Measurements from ENCODE around the gene MYOZ3.
A peak's percentile ranks its signal among the peaks of the same experiment; 100 is the strongest.

Gene MYOZ3, protein sequence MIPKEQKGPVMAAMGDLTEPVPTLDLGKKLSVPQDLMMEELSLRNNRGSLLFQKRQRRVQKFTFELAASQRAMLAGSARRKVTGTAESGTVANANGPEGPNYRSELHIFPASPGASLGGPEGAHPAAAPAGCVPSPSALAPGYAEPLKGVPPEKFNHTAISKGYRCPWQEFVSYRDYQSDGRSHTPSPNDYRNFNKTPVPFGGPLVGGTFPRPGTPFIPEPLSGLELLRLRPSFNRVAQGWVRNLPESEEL

DNA sequence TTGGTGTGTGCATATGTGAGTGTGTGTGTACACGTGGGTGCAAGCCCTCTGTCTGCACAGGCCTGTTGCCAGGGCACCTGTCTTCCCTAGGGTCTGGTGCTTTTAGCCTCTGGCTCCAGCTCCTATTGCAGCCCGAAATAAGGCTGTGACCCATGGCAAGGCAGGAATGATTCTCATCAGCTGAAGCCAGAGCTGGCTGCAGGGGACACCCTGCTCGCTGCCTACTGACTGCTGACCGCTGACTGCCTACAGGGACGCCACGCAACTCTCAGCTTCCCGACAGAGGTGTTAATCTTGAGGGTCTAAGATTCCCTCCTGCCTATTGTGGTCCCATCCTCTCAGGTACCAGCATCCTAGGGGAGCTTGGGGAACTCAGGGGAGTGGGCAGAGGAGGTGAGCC lies at the start of gene MYOZ3:
Gene MYOZ3, plus strand, starts transcription at position 166 of the 400 bp plus-strand sequence. CDS start 1,691 bp downstream, outside the sequence.
- DNase-seq = no peak

DNA sequence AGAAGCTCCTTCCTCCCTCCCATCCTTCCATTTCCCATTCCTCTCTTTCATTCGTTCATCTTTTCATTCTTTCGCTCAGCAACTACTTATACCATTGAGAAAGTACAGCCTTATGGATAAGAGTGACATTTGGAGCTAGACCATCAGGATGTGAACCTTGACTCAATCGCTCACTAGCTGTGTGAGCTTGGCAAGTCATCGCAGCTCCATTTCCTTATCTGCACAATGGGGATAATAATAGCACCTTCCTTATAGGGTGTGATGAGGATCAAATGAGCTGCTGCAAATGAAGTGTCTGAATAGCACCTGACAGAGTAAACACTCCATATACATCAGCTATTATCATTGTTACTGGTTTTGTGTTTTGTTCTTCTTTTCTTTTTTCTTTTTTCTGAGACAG lies 48.6 kb upstream of the MYOZ3 start:
- DNase-seq = peak; percentile 77

DNA sequence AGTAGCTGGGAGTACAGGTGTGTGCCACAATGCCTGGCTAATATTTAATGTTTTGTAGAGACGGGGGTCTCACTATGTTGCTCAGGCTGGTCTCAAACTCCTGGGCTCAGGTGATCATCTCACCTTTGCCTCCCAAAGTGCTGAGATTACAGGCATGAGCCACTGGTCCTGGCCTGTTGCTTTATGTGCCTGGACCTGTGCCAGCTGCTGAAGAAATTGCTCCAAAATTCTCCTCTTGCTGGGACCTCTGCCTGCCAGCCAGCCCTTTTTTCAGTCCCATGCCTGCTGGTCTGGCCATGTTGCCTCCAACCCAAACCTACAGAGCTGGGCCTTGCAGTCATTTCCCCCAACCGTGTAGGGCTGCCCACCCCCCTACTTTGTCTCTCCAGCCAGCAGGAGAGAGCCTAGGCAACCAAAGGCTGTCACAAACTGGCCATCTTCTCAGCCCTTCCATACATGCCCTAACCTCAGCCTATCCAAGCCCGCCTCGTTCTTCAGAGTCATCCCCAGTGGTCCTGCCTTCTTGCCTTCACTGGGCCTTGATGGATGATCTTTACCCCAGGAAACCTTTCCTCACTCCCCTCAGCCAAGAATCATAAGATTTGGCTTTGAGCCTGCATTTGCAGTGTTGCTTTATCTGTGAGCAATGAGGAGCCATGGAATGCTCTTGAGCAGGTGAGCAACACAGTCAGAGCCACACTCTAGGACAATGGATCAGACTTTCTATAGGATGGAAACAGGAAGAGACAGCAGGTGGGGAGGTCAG lies 48.0 kb upstream of the MYOZ3 start:
- no peak for DNase-seq

DNA sequence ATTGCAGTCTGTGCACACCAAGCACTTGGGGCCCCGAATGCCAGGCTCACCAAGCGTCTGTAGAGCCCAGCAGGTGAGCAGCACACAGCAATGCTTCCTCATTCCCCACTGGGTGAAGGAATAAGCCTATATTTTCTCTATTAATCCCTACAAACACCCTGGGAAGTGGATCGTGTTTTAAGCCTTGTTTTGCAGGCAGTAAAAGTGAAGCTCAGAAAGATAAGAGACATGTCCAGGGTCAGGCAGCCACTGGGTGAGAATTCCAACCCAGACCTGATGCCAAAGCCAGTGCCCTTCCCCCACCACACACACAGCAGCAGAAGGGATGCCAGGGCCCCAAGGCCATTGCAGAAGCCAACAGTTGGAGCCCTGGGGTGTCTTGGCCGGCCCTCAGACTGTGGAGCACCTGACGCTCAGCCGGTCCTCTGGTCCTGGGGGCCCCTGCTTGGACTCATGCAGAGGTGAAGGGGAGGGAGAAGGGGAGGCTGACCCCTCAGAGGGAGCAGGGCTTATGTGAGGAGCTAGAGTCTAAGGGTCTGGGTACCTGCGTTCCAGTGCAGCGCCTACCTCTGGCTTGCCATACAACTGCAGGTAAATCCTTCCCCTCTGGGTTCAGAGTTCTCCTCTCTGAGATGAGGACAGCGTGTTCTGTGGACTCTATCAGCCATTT lies 46.9 kb upstream of the MYOZ3 start:
- no peak for DNase-seq

DNA sequence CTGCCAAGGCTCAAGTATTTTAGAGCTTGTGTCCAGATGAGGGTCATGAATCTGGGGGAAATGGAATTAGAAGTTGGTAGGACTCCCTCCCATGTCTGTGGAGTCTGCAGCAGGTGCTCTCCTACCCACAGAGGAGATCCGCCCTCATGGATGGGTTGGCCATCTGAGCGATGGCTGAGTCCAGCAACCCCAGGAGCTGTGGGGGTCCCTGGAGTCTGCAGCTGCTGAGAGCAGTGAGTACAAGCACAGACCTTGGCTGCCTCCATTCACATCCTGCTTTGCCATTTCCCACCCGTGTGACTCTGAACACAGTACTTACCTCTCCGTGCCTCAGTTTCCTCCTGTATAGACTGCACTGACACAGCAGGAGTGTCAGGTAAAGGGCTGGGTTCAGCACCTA lies 46.4 kb upstream of the MYOZ3 start:
- DNase-seq = no peak

DNA sequence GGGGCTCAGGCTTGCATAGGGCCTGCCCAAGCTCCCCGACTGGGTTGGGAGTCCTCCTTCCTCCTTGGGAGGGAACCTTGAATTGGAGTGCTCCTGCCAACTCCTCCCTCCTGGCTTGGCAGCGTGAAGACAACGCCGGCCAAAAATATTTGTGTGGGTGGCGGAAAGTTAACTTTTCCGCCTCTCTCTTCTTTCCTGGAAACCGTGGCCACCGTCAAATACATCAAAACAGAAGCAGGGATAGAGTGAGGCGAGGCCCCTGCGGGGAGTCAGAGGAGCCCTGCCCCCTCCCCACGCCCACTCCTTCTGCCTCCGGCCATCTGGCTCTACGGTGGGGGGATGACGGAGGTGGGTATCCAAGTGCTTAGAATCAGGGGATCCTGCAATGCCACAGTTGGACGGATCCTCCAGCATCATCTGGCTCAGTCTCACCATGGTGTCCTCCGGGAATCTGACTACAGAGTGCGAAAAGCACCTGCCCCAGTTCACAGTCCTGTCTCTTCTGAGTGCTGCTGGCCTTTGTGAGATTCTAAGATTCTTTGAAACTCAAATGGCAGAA lies 45.8 kb upstream of the MYOZ3 start:
- no peak for DNase-seq

DNA sequence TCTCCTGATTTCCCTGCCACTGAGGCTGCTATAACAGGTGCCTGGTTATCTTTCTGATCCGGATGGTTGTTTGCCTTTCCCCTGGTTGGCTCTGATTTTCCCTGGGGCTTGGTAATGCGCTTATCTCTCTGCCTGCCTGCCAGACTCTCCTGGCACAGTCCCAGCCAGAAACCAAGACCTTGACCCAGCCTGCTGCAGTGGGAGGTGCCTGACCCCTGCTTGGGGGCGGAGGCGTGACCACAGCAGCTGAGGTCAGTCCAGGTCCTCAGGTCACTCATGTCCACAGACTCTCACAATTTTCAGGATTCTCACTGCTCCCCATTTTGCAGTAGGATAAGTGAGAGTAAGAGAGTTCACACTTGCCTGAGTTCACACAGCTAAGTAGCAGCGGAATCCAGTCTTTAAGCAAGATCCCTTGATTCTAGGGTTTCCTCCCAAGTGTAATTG lies 45.0 kb upstream of the MYOZ3 start:
- no peak for DNase-seq

DNA sequence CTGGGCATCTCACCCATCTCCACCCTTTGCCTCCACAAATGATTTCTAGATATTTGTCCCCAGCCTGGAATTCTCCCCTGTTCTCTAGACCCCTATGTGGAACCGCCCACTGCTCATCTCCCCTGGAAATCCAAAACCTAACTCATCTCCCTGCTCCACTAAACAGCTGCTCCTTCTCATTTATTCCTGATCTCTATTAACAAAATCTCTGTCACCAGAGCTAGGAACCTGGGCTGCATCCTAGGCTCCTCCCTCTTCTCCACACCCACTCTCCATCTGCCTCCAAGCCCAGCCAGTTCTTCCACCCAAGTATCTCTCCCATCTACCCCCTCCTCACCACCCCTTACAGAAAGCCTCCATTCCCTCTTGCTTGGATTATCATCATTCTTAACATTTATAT lies 44.5 kb upstream of the MYOZ3 start:
- DNase-seq = no peak

DNA sequence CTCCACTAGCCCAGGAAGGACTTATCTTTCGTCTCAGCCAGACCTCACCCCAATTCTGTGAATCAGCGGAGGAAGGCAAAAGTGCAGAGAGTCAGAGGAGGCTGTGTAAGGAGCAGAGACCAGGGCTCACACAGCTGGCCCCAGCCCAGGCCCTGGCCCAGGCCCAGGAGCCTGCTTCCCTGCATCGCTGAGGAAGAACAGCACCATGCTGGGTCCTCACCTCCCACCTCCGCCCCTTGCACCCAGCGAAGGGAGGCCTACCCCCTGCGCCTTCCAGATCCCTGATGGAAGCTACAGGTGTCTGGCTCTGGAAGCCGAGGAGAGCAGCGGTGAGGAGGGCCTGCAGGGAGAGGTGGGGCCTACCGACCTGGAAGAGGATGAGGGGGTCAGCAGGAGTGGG lies 42.9 kb upstream of the MYOZ3 start:
- no peak for DNase-seq

DNA sequence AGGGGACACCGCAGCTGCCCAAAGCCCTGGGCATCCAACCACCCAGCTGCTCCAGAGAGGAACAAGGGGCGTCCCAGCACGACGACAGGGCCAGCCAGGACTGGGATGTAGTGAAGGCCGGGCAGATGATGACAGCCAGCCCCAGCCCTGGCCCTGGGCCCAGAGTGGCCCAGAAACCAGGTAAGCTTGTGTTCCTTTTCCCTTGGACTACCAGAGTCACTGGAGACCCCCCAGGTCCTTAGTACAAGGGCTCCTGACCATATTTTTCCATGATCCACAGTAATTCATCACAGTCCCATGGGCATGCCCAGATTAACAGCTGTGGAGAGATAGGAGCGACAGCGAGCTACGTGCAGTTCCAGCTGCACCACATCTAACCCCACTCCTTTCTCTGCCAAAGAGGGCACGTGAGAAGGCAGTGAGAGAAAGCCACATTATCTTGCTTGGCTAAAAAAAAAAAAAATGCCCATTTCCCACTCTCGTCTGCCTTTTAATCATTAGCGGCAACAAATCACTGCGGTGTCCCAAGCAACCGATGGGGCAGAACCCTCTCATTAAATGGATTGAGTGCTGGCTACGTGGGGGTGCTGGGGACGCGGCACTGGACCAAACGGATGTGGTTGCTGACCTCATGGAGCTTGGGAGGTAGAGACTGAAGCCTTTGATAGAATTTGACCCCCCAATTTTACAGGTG lies 42.3 kb upstream of the MYOZ3 start:
- DNase-seq = no peak

DNA sequence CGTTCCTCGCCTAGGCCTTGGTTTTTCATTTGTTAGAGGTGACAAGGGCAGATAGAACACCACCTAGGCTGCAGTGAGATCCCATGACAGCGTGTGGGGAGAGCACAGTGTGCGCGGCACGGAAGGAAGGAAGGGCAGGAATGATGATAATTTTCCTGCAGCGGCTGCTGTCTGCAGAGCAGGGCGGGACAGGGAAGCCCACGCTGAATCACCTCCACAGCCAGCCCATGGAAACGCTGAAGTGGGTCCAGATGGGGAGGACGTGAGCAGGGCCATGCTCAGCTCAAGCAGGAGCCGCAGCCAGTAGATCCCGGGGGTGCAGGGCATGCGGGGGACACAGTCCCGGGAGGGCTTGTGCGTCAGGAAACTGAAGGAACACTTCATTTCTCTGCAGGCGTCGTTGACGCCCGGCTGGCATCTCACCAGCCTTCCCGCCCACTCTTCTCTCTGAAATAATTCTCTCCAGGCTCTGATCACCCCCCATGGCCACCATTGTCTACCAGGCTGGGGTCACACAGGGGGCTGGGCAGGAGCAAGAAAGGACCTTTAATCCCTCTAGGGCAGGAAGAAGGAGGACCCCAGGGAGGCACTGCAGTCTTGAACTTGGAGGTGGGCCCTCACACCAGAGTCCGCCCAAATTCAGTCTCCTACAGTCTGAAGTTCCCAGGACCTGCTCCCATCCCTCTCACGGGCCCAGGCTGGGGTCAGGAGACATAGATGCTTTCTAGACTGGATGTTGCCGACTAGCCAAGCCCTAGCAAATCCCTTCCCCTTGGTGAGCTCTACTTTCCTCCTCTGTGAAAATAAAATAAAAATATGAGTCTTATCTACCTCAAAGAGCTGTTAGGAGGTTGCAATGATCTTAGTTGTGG lies 41.5 kb upstream of the MYOZ3 start:
- no peak for DNase-seq

DNA sequence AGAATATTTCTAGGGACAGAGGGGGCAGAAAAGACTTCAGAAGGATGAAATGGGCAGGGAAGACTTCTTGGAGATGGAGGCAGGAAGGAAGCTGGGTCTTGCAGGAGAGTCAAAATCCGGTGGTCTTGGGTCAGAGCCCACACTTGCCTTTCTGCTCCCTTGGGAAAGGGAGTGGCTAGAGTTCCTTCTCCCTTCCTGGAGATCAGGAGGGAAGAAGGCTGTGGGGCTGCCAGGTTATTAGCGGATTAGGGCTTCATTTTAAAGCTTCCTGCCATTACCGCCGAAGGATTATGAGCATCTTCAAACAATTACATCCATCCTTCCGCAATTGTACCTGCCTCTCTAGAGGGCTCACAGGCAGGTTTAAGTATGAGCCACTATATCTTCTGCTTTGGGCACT lies 39.8 kb upstream of the MYOZ3 start:
- no peak for DNase-seq

DNA sequence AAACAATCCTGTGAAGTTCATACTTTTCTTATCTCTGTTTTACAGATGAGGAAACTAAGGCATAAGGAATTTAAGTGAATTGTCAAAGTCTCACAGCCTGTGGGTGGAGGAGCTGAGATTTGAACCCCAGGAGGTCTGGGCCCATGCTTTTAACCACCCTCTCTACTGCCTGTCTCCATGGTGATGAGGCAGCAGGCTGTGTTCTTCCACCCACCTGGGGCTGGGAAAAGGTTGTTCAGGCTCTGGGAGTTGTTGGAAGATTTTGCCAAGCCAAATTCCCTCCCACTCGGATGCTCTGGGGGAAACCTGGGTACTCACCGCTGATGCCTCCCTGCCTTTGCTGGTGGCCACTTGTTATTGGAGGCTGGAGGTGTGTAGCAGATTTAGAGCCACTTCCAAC lies 38.9 kb upstream of the MYOZ3 start:
- DNase-seq = no peak

DNA sequence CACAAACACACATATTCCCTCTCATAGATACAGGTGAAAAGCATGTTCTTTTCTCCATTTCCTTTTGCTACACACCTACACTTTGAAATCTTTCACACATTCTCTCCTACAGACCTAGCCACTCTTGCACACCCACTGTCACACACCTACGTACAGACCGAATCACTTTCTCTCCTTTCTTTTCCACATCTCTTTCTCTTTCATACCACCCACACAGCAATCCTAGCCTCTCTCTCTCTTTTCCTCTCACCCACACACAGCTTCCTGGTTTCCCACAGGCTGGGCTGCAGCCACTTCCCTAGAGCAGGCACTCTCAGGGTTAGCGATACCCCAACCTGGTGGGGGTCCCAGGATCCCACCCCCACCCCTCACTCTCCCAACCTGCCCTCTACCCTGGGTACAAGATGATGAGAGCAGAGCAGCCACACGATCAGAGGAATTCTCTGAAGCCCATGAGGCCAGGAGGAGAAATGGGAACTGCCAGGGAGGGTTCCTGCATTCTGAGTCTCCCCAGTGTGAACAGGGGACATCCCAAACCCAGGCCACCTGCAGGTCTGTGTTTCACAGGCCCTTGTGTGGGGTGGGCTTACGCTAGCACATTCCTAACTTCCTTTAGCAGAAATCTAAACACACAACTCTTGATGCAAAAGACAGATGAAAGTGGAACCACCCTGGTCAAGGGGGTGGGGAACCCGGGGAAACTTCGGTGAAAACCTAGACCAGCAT lies 37.7 kb upstream of the MYOZ3 start:
- no peak for DNase-seq

DNA sequence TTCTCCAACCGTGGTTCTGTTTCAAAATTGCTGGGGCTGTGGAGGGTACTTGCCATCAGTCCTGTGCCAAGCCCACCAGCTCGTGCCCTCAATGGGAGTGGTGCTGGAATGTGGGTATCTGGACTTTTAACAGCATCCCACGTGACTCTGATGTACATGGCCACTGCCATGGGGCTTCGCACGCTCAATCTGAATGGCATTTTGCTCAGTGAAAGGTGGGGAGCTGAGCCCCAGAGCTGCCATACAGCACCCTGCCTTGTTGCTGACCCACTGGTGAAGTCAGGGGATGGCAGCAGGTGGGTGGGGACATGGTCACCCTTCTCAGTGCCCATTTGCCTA lies 37.2 kb upstream of the MYOZ3 start:
- DNase-seq = no peak

DNA sequence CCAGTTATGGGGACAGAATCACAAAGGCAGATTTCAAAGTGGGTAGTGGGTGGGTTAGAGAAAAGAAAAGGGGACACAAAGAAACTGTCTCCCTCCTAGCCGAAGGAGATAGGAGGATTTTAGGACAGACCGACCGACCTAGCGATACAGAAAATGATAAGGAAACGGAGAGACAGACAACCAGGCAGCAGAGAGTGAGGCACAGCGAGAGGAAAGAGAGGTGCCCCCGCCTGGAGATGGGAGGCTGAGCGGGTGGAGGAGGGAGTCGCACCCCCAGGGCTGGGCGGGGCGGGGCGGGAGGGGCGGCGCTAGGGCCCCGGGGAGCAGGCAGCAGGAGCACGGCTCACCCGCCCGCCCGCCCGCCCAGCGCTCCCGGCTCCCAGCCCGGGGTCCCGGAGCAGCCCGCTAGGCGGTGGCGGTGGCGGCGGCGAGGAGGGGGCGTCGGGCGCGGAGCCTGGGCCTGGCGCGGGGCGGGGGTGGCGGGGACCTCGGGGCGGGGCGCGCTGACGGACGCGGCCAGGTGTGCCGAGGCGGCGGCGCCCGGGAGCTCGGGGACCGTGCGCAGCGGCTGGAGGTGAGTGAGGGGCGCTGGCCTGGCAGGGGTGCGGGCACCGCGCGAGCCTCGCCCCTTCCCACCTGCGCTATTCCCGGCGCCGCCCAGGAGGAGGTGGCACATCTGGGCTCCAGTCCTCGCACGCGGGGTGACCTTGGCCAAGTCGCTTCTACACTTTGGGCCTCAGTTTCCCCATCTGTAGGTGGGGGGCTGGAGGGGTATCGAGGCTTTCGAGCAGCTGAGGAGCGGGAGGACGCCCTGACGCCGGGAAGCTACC lies 36.5 kb upstream of the MYOZ3 start:
- no peak for DNase-seq

DNA sequence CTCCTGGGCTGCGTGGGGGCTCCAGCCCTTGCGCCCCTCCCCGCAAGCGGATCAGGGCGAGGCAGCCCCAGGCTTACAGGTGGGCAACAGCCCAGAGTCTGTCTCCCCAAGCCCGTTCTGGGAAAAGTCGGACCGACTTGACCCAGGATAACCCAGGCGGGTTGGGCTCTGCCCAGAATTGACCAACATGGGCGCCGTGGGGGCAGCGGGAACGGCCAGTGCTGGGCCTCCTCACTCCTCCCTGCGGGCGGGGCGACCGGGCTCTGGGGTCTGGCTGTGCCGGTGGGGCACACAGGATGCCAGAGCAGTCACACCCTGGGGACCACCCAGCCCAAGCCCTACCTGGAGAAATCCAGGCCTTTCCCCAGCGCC lies 35.9 kb upstream of the MYOZ3 start:
- DNase-seq = no peak

DNA sequence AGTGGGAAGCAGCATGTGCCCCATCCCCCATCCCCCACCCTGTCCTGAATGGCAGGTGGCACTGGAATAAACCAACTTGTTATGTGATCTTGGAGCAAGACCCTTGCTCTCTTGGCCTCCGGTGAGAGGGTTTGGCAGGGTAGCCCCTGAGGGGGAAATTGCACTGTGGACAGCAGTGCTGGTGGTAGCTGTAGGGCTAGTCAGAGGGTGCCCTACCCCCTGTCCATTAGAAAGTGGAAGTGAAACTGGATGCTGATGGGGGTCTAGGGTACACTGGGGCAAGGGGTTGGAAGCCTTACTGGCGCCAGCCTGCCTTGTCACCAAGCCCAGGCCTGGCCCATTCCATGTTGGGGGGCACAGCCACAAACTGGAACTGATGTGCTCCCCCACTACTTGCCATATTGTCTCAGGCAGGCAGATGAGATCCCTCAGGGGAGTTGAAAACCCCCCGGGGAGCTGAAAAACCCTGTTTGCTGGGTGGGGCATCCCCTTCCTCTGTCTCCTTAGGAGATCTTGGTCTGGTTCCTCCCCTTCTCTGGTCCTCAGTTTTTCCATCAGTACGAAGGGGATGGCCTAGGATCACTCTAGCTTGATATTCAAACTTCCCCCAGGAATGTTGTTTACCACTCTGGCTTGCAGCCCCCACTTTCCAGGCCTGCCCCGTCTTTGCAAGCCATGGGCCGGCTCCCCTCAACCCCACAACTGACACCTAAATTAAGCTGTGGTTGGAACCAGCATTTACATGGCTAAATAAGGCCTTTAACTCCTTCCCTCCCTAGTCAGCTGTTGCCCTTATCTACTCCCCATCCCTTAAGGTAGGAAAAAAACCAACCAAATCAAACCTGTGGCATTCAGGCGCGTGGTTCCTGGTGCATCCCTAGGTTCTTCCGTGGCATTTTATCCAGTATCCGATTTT lies 35.0 kb upstream of the MYOZ3 start:
- no peak for DNase-seq

DNA sequence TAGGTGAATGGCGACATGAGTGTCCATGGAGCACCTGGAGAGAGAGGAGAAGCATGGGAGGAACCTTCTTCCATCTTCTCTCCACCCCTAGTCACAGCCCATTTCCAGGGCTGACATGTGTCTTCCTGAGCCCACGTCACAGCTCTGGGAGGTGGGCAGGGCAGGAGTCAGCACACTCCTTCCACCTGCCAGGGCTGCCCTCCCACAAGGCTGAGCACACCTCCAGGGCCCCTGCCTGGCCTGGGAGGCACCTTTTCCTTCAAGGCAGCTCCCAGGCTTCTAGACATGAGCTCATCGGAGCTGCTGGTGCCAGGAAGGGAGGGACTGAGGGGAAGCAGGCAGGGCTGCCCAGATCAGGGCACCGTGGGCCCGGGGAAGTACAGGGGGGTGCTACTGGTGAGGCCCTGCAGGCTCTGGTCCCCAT lies 34.2 kb upstream of the MYOZ3 start:
- no peak for DNase-seq

Measured in NCI-H1436 treated with DMSO at 0.1 percent for 48 hours (cell line).